Measurements from ENCODE around the gene PIGS.
A peak's percentile ranks its signal among the peaks of the same experiment; 100 is the strongest.

- TF ChIP-seq CTCF (IDR thresholded peaks at IDR 0.05) (peak; percentile 24), EZH2 (IDR thresholded peaks at IDR 0.05; ENCODE audit: borderline replicate concordance, insufficient read depth, low read depth, low read length, poor library complexity, severe bottlenecking) (no peak)
Measured at GRCh38 chr17:28554565-28554964, 16.8 kb downstream of the PIGS start.
